ENCODE results near the gene PPFIA3. TPM values are rescaled to one million over a fixed set of nuclear protein-coding genes. Genes with fewer than 3 reads are reported as not detected.
"Not testable (repeated sequence)": the region's sequence is repeated elsewhere in the genome, so short reads cannot be mapped to it uniquely, and the experiment has no call there.

PPFIA3 gene
- total RNA-seq, 1 donor from 2014 or later, result 4.3 TPM

DNA sequence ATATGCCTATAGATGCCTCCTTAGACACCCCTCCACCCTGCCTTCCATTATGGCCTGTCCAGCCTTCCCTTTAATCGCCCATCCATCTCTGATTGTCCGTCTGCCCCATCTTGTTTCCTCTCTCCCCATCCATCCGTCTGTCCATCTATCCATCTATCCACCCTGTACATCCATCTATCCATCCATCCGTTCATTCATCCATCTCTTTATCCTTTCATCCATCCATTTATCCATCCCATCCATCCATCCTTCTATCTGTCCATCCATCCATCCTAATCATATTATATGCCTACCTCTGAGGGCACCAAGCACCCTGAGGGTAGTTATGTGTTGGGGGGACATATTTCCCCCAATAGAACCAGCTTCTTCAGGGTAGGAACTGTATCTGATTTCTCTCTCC lies 61.3 kb downstream of the PPFIA3 start:
- no peaks in the 10 kb centered on the region for H3K4me1 ChIP-seq
- TF ChIP-seq, protein P1, sequence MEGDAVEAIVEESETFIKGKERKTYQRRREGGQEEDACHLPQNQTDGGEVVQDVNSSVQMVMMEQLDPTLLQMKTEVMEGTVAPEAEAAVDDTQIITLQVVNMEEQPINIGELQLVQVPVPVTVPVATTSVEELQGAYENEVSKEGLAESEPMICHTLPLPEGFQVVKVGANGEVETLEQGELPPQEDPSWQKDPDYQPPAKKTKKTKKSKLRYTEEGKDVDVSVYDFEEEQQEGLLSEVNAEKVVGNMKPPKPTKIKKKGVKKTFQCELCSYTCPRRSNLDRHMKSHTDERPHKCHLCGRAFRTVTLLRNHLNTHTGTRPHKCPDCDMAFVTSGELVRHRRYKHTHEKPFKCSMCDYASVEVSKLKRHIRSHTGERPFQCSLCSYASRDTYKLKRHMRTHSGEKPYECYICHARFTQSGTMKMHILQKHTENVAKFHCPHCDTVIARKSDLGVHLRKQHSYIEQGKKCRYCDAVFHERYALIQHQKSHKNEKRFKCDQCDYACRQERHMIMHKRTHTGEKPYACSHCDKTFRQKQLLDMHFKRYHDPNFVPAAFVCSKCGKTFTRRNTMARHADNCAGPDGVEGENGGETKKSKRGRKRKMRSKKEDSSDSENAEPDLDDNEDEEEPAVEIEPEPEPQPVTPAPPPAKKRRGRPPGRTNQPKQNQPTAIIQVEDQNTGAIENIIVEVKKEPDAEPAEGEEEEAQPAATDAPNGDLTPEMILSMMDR (IDR thresholded peaks at IDR 0.05), result no peak
- H3K27ac ChIP-seq, result no peak overlapping the region
- intact Hi-C loops (cut with DNase I), result no loop called here
- ATAC-seq (no peak), DNase-seq (no peak)
- no peaks in the 10 kb centered on the region for H3K9me3 ChIP-seq
- H3K27me3 ChIP-seq (ENCODE audit: low read depth), result no peaks in the 10 kb centered on the region
- H3K36me3 ChIP-seq, result peaks cover 30% of the 10 kb centered on the region
- no peak overlapping the region for H3K4me3 ChIP-seq

DNA sequence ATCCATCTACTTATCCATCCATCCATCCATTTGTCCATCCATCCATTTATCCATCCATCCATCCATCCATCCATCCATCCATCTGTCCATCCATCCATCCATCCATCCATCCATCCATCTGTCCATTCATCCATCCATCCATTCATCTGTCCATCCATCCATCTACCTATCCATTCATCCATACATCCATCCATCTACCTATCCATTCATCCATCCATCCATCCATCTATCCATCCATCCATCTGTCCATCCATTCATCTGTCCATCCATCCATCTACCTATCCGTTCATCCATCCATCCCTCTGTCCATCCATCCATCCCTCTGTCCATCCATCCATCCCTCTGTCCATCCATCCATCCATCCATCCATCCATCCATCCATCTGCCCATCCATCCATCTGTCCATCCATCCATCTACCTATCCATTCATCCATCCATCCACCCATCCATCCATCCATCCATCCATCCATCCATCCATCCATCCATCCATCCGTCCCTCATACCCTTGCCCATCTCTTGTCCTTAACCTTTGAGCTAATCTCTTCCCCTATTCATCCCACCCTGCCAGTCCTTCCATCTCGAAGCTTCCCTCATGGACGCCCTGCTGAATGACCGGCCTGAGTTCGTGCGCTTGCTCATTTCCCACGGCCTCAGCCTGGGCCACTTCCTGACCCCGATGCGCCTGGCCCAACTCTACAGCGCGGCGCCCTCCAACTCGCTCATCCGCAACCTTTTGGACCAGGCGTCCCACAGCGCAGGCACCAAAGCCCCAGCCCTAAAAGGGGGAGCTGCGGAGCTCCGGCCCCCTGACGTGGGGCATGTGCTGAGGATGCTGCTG lies 62.9 kb downstream of the PPFIA3 start:
- peaks cover 43% of the 10 kb centered on the region for H3K36me3 ChIP-seq
- DNase-seq; H3K4me3 ChIP-seq; H3K27me3 ChIP-seq (ENCODE audit: low read depth); intact Hi-C loops (cut with DNase I); H3K9me3 ChIP-seq; H3K4me1 ChIP-seq; H3K27ac ChIP-seq: not testable (repeated sequence)
- peak in 1 of 2 donors; percentile 14 for ATAC-seq

DNA sequence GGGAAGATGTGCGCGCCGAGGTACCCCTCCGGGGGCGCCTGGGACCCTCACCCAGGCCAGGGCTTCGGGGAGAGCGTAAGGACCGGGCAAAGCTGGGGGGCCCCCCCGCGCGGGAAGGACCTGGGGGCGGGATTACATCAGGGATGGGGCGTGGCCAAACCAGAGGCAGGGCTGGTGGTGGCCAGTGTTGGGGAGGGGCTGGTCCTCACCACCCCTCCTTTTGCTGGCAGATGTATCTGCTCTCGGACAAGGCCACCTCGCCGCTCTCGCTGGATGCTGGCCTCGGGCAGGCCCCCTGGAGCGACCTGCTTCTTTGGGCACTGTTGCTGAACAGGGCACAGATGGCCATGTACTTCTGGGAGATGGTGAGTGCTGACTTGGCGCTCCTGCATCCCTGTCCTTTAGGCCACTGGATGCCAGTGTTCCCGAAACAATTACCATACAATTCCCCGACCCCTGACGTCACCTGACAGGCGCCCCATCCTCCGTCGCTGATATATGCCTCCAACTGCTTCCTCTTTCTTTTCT lies 63.6 kb downstream of the PPFIA3 start:
- ATAC-seq (peak in 1 of 2 donors; percentile 33), DNase-seq (peak; percentile 37)
- H3K4me1 ChIP-seq, result no peaks in the 10 kb centered on the region
- intact Hi-C loops (cut with DNase I), result no loop called here
- peaks cover 45% of the 10 kb centered on the region for H3K36me3 ChIP-seq
- no peaks in the 10 kb centered on the region for H3K27me3 ChIP-seq (ENCODE audit: low read depth)
- TF ChIP-seq, protein P1 (IDR thresholded peaks at IDR 0.05), result no peak
- H3K9me3 ChIP-seq, result no peaks in the 10 kb centered on the region
- no peak overlapping the region for H3K27ac ChIP-seq
- H3K4me3 ChIP-seq, result no peak overlapping the region

DNA sequence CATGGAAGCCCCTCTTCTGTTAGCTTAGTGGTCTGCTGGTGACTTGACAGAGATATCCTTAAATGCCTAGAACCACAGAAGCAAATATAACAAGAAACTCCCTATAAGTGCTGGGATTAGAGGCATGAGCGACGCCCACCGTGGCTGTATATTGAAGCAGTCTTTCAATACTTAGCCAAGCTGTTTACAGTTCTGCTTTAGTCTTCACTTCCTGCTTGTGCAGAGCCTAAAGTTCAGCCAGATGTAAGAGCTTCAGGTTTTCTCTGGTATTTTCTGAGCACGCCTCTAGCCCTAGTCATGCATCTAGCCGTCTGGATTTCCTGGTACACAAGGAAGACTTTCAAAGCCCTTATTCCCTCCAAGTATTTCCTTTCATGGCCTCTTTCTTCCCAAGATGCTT lies 66.8 kb downstream of the PPFIA3 start:
- Histone ChIP-seq H3K27ac (no peak overlapping the region), H3K36me3 (peaks cover 77% of the 10 kb centered on the region), H3K4me1 (peaks cover 15% of the 10 kb centered on the region), H3K9me3 (no peaks in the 10 kb centered on the region), H3K4me3 (no peak overlapping the region), H3K27me3 (ENCODE audit: low read depth) (no peaks in the 10 kb centered on the region)
- no peak for DNase-seq
- ATAC-seq, result no peak
- intact Hi-C loops (cut with DNase I), result no loop called here
- TF ChIP-seq, protein P1 (IDR thresholded peaks at IDR 0.05), result no peak

DNA sequence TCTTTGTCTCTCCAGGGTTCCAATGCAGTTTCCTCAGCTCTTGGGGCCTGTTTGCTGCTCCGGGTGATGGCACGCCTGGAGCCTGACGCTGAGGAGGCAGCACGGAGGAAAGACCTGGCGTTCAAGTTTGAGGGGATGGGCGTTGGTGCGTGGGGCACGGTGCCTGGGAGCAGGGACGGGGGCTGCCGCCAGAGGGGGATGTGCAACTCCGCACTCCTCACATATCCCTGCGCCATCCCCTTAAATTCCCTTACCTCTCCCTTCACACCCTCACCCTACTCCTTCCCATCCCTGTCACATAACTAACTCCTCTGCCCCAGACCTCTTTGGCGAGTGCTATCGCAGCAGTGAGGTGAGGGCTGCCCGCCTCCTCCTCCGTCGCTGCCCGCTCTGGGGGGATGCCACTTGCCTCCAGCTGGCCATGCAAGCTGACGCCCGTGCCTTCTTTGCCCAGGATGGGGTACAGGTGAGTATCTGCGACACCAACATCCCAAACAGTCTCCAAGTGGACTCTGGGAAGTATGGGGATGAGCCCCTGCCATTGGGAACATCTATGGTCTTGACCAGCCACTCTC lies 69.4 kb downstream of the PPFIA3 start:
- H3K27ac ChIP-seq, result peak overlapping the region; percentile 64
- intact Hi-C loops (cut with DNase I), result no loop called here
- H3K27me3 ChIP-seq (ENCODE audit: low read depth), result no peaks in the 10 kb centered on the region
- peaks cover 15% of the 10 kb centered on the region for H3K4me1 ChIP-seq
- H3K4me3 ChIP-seq, result no peak overlapping the region
- DNase-seq (peak; percentile 29), ATAC-seq (no peak)
- H3K9me3 ChIP-seq, result no peaks in the 10 kb centered on the region
- H3K36me3 ChIP-seq, result peaks cover 84% of the 10 kb centered on the region
- TF ChIP-seq, protein P1 (IDR thresholded peaks at IDR 0.05), result no peak

DNA sequence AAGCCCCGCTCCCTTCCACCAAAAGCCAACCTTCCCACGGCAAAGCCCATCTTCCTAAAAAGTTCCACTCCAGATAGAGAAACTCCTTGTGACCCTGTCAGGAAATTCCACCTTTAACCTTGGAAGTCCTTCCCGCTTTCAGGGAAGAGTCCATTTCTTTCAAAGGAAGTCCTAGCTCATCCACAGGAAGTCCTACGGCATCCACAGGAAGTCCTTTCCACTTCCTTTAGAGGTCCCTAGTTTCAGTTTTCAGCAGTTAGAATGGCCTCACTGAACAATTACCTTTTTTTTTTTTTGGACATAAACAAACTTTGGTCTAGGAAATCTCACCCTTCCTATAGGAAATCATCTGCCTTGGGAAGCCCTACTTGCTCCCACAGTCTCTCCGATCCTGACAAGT lies 69.9 kb downstream of the PPFIA3 start:
- no peak for ATAC-seq
- H3K36me3 ChIP-seq, result peaks cover 79% of the 10 kb centered on the region

More for the DNA sequence above, 69.9 kb downstream of the PPFIA3 start:
- Histone ChIP-seq H3K27ac (peak overlapping the region; percentile 64), H3K27me3 (ENCODE audit: low read depth) (no peaks in the 10 kb centered on the region), H3K4me3 (no peak overlapping the region), H3K9me3 (no peaks in the 10 kb centered on the region), H3K4me1 (peaks cover 15% of the 10 kb centered on the region)
- intact Hi-C loops (cut with DNase I), result no loop called here
- TF ChIP-seq, protein P1 (IDR thresholded peaks at IDR 0.05), result no peak
- DNase-seq, result no peak
